ENCODE results near the gene NKAP. TPM values are rescaled to one million over a fixed set of nuclear protein-coding genes. Genes with fewer than 3 reads are reported as not detected.
A peak's percentile ranks its signal among the peaks of the same experiment; 100 is the strongest.

NKAP gene
- total RNA-seq, 1 donor from 2014 or later, result 7.8 TPM

GRCh38 chrX:119871599-119872395 is 71.8 kb downstream of the NKAP start, which contains the start of the genes NDUFA1 and RNF113A:
Gene NDUFA1, plus strand, starts transcription at chrX:119871832. Its CDS starts 80 bp downstream, at chrX:119871912.
Gene RNF113A, minus strand, starts transcription at chrX:119871733. Its CDS starts 120 bp downstream, at chrX:119871613.
- intact Hi-C loops (cut with DNase I), result no loop called here
- DNase-seq, result peak; percentile 93
- peak; percentile 99 for ATAC-seq
- Histone ChIP-seq H3K4me3 (peak within 1 kb of the TSS; percentile 57), H3K9me3 (no peaks in the 10 kb centered on the region), H3K4me1 (no peaks in the 10 kb centered on the region), H3K36me3 (peaks cover 4% of the 10 kb centered on the region), H3K27me3 (no peaks in the 10 kb centered on the region), H3K27ac (peak within 1 kb of the TSS; percentile 94)
- TF ChIP-seq CTCF (IDR thresholded peaks at IDR 0.05), result no peak

- intact Hi-C loops (cut with DNase I), result no loop called here
- Histone ChIP-seq H3K27me3 (no peaks in the 10 kb centered on the region), H3K9me3 (no peaks in the 10 kb centered on the region), H3K4me3 (peak overlapping the region; percentile 57), H3K4me1 (no peaks in the 10 kb centered on the region), H3K27ac (peak overlapping the region; percentile 94), H3K36me3 (no peaks in the 10 kb centered on the region)
- DNase-seq, result no peak
- peak; percentile 63 for ATAC-seq
- TF ChIP-seq CTCF (IDR thresholded peaks at IDR 0.05), result no peak
Measured at GRCh38 chrX:119871245-119871598, 72.3 kb downstream of the NKAP start.

Other genes with a start within 250 kb of the NKAP start
- gene SOWAHD, start 185.2 kb downstream of the NKAP start, total RNA-seq, result 4.0 TPM
- gene RPL39, start 152.1 kb downstream of the NKAP start, total RNA-seq, result 1,275 TPM
- 6.3 TPM for gene UPF3B, start 90.8 kb downstream of the NKAP start, total RNA-seq
- gene RNF113A, start 72.0 kb downstream of the NKAP start, total RNA-seq, result 13.6 TPM
- gene NDUFA1, start 71.9 kb downstream of the NKAP start, total RNA-seq, result 70.4 TPM
- not detected for gene AKAP14, start 47.9 kb downstream of the NKAP start, total RNA-seq
- gene RHOXF2B, start 133.9 kb upstream of the NKAP start, total RNA-seq, result not detected
- gene RHOXF1, start 172.2 kb upstream of the NKAP start, total RNA-seq, result 0.72 TPM
- gene RHOXF2, start 214.9 kb upstream of the NKAP start, total RNA-seq, result not detected